ENCODE data around the gene EFCAB9. TPM values are rescaled to one million over a fixed set of nuclear protein-coding genes. Genes with fewer than 3 reads are reported as not detected.
A peak's percentile ranks its signal among the peaks of the same experiment; 100 is the strongest.

EFCAB9 gene
- total RNA-seq, 4 donors from 2014 or later, result not detected

DNA sequence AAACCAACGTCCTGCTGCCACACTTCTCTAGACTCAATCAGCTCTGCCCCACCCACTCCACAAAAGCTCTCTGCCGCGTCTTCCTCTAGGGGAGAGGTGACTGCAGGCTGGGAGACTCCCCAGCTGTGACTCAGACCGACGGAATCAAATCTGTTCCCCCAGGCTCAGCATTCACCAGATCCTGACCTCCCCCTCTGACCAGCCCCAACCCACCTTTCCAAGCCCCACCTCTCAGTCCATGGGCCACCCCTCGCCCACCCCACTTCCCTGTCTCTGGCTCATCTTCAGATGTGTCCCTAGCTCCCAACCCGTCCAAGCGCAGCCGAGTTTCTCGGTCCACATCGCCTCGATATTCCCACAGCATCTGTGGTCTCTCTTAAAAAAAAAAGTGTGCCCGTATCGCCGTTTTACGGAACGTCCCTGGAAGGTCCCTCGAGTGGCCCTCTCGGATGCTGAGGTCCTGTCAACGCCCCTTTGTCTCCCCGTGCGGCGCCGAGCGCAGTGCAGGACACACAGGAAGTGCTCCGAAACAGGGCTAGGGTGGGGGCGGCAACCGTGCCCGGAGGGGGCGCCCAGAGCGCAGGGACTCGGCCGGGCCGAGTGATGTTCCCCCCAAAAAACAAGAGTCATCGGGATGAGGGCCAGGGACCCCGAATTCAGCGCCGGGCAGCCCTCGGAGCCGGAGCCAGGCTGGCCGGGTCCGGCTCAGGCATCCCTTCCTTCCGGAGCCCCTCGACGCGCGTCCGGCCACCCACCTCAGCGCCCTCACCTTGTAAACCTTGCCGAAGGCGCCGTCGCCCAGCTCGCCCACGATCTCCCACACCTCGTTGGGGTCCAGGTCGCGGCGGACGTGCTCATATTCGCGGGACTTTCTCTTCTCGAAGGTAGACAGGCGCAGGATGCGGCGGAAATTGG, 6.6 kb upstream of the EFCAB9 start:
- TF ChIP-seq, protein P1, sequence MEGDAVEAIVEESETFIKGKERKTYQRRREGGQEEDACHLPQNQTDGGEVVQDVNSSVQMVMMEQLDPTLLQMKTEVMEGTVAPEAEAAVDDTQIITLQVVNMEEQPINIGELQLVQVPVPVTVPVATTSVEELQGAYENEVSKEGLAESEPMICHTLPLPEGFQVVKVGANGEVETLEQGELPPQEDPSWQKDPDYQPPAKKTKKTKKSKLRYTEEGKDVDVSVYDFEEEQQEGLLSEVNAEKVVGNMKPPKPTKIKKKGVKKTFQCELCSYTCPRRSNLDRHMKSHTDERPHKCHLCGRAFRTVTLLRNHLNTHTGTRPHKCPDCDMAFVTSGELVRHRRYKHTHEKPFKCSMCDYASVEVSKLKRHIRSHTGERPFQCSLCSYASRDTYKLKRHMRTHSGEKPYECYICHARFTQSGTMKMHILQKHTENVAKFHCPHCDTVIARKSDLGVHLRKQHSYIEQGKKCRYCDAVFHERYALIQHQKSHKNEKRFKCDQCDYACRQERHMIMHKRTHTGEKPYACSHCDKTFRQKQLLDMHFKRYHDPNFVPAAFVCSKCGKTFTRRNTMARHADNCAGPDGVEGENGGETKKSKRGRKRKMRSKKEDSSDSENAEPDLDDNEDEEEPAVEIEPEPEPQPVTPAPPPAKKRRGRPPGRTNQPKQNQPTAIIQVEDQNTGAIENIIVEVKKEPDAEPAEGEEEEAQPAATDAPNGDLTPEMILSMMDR (IDR thresholded peaks at IDR 0.05), result no peak
- no peak for TF ChIP-seq POLR2A (IDR thresholded peaks at IDR 0.05)
- H3K4me3 ChIP-seq, result peak overlapping the region; percentile 67 to 77
- no peaks in the 10 kb centered on the region for H3K9me3 ChIP-seq
- no peaks in the 10 kb centered on the region for H3K27me3 ChIP-seq
- H3K36me3 ChIP-seq, result no peaks in the 10 kb centered on the region
- peak; percentile 45 to 46 for DNase-seq
- intact Hi-C loops (cut with DNase I; ENCODE audit: low total_unique reads), result loop anchor here (5.0 kb wide), 1 partner anchor 80 kb away; no protein-coding TSS in a partner anchor
- no peaks in the 10 kb centered on the region for H3K4me1 ChIP-seq
- H3K27ac ChIP-seq, result peak overlapping the region; percentile 71 to 84

DNA sequence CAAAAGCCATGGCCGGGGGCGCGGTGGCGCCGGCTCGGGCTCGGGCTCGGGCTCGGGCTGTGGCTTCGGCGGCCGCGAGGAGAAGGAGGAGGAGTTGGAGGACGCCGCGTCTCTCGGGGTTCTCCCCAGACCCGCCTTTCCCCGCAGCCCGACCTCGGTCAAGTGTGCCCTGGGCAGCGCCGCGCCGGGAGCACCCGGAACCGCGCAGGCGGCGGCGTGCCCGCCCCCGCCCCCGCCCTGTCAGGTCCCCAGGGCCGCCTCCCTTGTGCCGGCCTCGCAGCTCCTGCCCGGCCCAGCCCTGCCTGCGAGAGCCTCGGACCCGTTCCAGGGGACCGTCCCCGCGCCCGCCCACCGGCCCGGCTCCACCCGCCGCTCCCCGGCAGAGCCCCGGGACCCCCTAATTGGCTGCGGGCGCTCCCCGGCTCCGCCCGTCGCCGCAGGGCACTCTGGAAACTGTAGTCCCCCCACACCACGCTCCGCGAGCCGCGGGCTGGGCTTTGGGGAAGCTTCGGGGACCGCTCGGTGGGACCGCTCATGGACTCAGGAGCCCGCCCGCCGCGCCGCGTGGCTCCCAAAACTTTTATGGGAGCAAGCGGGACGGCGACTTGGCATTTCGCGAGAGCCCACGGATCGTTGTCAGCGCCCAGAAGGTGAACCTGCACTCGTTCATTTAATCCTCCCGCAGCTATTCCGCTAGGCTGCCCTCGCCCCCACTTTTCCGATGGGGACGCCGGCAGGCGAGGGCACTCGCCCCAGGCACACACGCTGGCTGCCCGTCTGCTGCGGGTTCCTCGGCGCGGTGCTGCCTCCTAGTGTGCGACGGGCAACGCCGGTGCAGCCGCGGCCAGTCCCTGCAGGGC, 5.7 kb upstream of the EFCAB9 start, which contains the start of gene STK10:
Gene STK10 (minus strand): TSS at position 192 of the 860 bp plus-strand sequence. CDS start 182 bp downstream, at position 10.
- peak; percentile 83 to 91 for DNase-seq
- H3K4me3 ChIP-seq, result peak within 1 kb of the TSS; percentile 67 to 77
- H3K4me1 ChIP-seq, result no peaks in the 10 kb centered on the region
- no peaks in the 10 kb centered on the region for H3K27me3 ChIP-seq
- intact Hi-C loops (cut with DNase I; ENCODE audit: low total_unique reads), result loop anchor here (5.0 kb wide), 1 partner anchor 81 kb away; no protein-coding TSS in a partner anchor
- H3K9me3 ChIP-seq, result no peaks in the 10 kb centered on the region
- H3K27ac ChIP-seq, result peak within 1 kb of the TSS; percentile 71 to 84
- TF ChIP-seq, protein P1 (IDR thresholded peaks at IDR 0.05), result peak; percentile 83 to 89 (median 87)
- TF ChIP-seq POLR2A (IDR thresholded peaks at IDR 0.05), result peak in 1 of 2 donors; percentile 60
- H3K36me3 ChIP-seq, result no peaks in the 10 kb centered on the region

DNA sequence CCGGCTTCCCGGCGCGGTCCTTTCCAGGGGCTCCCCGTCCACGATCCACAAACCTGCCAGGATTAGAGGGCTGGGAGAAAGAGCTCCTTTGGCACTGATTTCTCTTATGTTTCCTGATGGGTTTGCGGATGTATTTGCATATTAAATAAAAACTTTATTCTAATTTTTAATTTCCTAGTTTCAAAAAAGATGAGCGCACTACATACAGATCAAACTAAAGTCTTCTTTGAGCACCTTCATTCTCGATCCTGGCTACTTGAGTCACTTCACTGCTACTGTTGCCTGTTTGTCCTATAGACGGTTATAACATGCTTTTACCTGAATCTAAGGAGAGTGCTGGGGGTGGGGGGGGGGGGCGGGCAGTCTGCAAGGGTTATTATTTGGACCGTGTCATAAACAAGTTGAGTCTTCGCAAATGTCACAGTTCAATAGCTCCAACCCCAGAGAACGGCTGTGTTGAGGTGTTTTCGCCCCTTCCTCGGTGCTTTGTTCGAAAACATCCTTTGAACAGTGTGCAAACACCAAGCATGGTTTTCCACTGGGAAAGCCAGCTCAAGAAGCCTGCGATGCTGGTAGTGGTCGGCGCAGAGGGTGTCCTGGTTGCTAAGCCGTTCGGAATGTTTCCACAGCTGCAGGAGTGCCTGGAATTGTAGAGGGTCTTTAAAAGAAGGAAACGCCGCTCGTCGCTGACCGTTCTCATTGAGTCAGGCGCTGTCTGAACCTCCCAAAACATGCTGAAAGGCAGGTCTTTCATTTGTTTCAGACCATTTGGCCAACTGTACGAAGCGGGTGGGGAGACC, 4.9 kb upstream of the EFCAB9 start:
- DNase-seq, result peak in 1 of 2 donors; percentile 15
- peak overlapping the region in 1 of 2 donors; percentile 84 for H3K27ac ChIP-seq
- H3K9me3 ChIP-seq, result no peaks in the 10 kb centered on the region
- no peaks in the 10 kb centered on the region for H3K36me3 ChIP-seq
- H3K4me1 ChIP-seq, result no peaks in the 10 kb centered on the region
- TF ChIP-seq, protein P1 (IDR thresholded peaks at IDR 0.05), result no peak
- TF ChIP-seq POLR2A (IDR thresholded peaks at IDR 0.05), result no peak
- no peaks in the 10 kb centered on the region for H3K27me3 ChIP-seq
- intact Hi-C loops (cut with DNase I; ENCODE audit: low total_unique reads), result loop anchor here (5.0 kb wide), 1 partner anchor 82 kb away; no protein-coding TSS in a partner anchor
- H3K4me3 ChIP-seq, result peak overlapping the region; percentile 67 to 77

DNA sequence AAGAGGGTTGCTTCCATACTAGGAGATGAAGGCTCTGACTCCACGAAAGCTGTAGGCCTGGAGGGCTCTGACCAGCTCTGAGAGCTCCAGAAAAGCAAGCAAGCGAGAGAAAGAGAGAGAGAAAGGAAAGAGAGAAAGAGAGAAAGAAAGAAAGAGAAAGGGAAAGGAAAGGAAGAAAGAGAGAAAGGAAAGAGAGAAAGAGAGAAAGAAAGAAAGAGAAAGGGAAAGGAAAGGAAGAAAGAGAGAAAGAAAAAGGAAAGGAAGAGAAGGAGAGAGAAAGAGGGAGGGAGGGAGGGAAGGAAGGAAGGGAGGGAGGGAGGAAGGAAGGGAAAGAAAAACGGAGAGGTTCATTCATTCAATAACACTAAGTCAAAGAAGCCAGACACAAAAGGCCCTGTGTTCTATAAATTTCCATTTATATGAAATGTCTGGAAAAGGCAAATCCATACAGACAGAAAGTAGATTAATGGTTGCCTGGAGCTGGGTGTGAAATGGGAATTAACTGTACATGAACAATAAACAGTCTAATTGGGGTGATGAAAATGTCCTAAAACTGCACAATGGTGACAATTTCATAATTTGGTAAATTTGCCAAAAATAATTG, 4.2 kb upstream of the EFCAB9 start:
- no peaks in the 10 kb centered on the region for H3K9me3 ChIP-seq
- H3K27me3 ChIP-seq, result no peaks in the 10 kb centered on the region
- TF ChIP-seq, protein P1 (IDR thresholded peaks at IDR 0.05), result no peak
- no peak for TF ChIP-seq POLR2A (IDR thresholded peaks at IDR 0.05)
- H3K36me3 ChIP-seq, result no peaks in the 10 kb centered on the region
- no peak for DNase-seq
- no peaks in the 10 kb centered on the region for H3K4me1 ChIP-seq
- intact Hi-C loops (cut with DNase I; ENCODE audit: low total_unique reads), result loop anchor here (5.0 kb wide), 1 partner anchor 82 kb away; no protein-coding TSS in a partner anchor
- no peak overlapping the region for H3K27ac ChIP-seq
- H3K4me3 ChIP-seq, result no peak overlapping the region

Measured in uterus (tissue), 4 donors.